NCI-H510A treated with DMSO at 0.1 percent for 48 hours (cell line): ENCODE results near the gene ZHX3.
A peak's percentile ranks its signal among the peaks of the same experiment; 100 is the strongest.

Experiments used
- DNase-seq: peaks from one replicate; lab custom pipeline; 2025; lab: John Stamatoyannopoulos, UW

Gene ZHX3

GRCh38 chr20:41352666-41353065 lies 35.1 kb upstream of the ZHX3 start:
- no peak for DNase-seq

- no peak for DNase-seq
These were observed 34.6 kb upstream of the ZHX3 start for GRCh38 chr20:41352106-41352505.

GRCh38 chr20:41350408-41350962 lies 33.0 kb upstream of the ZHX3 start:
- DNase-seq: no peak

- DNase-seq: no peak
These were observed 32.4 kb upstream of the ZHX3 start for GRCh38 chr20:41349943-41350342.

GRCh38 chr20:41349266-41349665 lies 31.7 kb upstream of the ZHX3 start:
- DNase-seq: no peak

GRCh38 chr20:41348430-41349172 lies 31.1 kb upstream of the ZHX3 start:
- no peak for DNase-seq

GRCh38 chr20:41347523-41348429 lies 30.2 kb upstream of the ZHX3 start:
- no peak for DNase-seq

- no peak for DNase-seq
These were observed 28.2 kb upstream of the ZHX3 start for GRCh38 chr20:41345729-41346067.

- no peak for DNase-seq
These were observed 27.6 kb upstream of the ZHX3 start for GRCh38 chr20:41344938-41345728.

GRCh38 chr20:41344477-41344876 lies 26.9 kb upstream of the ZHX3 start:
- no peak for DNase-seq

GRCh38 chr20:41342474-41343464 lies 25.2 kb upstream of the ZHX3 start:
- DNase-seq: no peak

GRCh38 chr20:41340327-41341055 lies 23.0 kb upstream of the ZHX3 start, which contains the start of gene LPIN3:
Gene LPIN3, plus strand, starts transcription at chr20:41340821. Its CDS starts 4,983 bp downstream, at chr20:41345804.
- no peak for DNase-seq

GRCh38 chr20:41339957-41340326 lies 22.4 kb upstream of the ZHX3 start:
- peak; percentile 86 for DNase-seq

- no peak for DNase-seq
These were observed 19.4 kb upstream of the ZHX3 start for GRCh38 chr20:41336711-41337492.

GRCh38 chr20:41335591-41335990 lies 18.1 kb upstream of the ZHX3 start:
- no peak for DNase-seq

- no peak for DNase-seq
These were observed 17.2 kb upstream of the ZHX3 start for GRCh38 chr20:41334443-41335421.

- no peak for DNase-seq
These were observed 16.5 kb upstream of the ZHX3 start for GRCh38 chr20:41334036-41334435.

- DNase-seq: no peak
These were observed 14.2 kb upstream of the ZHX3 start for GRCh38 chr20:41331731-41332130.
